Activated CD4-positive, alpha-beta T cell treated with anti-CD3 and anti-CD28 coated beads, Interleukin-10, Interleukin-2, amounts not matched to agents 100 ng/mL and 50 ng/mL, durations not matched to agents 16 hours and 8 hours (primary cell): ENCODE data around the gene MYBPC3.
"Not testable (repeated sequence)": the region's sequence is repeated elsewhere in the genome, so short reads cannot be mapped to it uniquely, and the experiment has no call there.

Experiments used
- DNase-seq: peaks from one replicate; pipeline ENCODE4 v3.0.0-alpha.2; 2020

Gene MYBPC3

GRCh38 chr11:47336595-47336994 is 15.9 kb downstream of the MYBPC3 start:
- DNase-seq, result no peak

GRCh38 chr11:47335733-47336132 is 16.8 kb downstream of the MYBPC3 start:
- no peak for DNase-seq

GRCh38 chr11:47334699-47335411 is 17.6 kb downstream of the MYBPC3 start:
- not testable (repeated sequence) for DNase-seq

GRCh38 chr11:47333886-47334443 is 18.5 kb downstream of the MYBPC3 start:
- no peak for DNase-seq

GRCh38 chr11:47333526-47333845 is 19.0 kb downstream of the MYBPC3 start:
- no peak for DNase-seq

GRCh38 chr11:47332791-47333525 is 19.5 kb downstream of the MYBPC3 start:
- no peak for DNase-seq

- DNase-seq, result no peak
These were observed 20.2 kb downstream of the MYBPC3 start for GRCh38 chr11:47332303-47332711.

- no peak for DNase-seq
These were observed 20.8 kb downstream of the MYBPC3 start for GRCh38 chr11:47331454-47332302.

GRCh38 chr11:47329987-47330931 is 22.2 kb downstream of the MYBPC3 start:
- DNase-seq, result no peak

- no peak for DNase-seq
These were observed 23.0 kb downstream of the MYBPC3 start for GRCh38 chr11:47329431-47329986.

- no peak for DNase-seq
These were observed 23.8 kb downstream of the MYBPC3 start for GRCh38 chr11:47328449-47329390.

GRCh38 chr11:47327949-47328348 is 24.6 kb downstream of the MYBPC3 start:
- no peak for DNase-seq

- DNase-seq, result no peak
These were observed 25.5 kb downstream of the MYBPC3 start for GRCh38 chr11:47327025-47327424.

GRCh38 chr11:47326198-47326597 is 26.3 kb downstream of the MYBPC3 start:
- DNase-seq, result no peak

GRCh38 chr11:47325271-47326041 is 27.0 kb downstream of the MYBPC3 start:
- no peak for DNase-seq

GRCh38 chr11:47324520-47324919 is 28.0 kb downstream of the MYBPC3 start:
- no peak for DNase-seq

GRCh38 chr11:47318166-47318565 is 34.3 kb downstream of the MYBPC3 start:
- no peak for DNase-seq

GRCh38 chr11:47317064-47317828 is 35.3 kb downstream of the MYBPC3 start:
- no peak for DNase-seq

GRCh38 chr11:47316501-47316900 is 36.0 kb downstream of the MYBPC3 start:
- DNase-seq, result not testable (repeated sequence)
